ENCODE results near the gene ARL5B.

The ARL5B gene

DNA sequence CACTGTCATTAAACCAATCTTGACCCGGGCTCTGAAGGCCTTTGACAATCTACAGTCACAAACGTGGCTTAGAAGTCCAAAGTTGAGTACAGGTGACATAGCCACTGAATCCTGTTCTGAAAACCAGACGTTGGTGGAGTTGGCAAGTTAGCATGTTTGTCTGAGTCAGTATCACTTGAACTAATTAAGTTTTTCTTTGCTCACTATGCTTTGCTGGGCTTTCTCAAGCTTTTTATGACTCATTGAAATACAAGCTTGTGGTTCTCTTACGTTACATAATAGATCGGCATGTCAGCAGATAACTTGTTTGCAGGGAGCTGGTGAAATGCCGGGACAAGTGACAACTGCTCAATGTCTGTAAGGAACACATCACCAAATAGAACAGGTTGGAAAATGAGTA lies 53.8 kb downstream of the ARL5B start:
- DNase-seq: no peak

DNA sequence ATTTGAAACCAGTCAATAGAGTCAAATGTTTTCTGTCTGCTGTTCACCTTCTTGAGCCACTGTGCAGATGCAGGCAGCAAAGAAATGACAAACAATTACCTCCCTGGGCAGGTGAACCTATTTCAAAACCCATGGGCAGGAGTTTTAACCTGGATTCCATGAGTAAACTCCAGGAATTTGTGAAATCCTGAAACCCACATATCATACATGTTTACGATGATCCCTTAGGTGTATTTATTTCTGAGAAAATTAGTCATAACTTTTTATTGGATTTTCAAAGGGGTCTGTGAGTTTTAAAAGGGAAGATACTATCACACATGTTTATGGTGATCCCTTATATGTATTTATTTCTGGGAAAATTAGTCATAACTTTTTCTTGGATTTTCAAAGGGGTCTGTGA lies 59.8 kb downstream of the ARL5B start:
- no peak for DNase-seq

DNA sequence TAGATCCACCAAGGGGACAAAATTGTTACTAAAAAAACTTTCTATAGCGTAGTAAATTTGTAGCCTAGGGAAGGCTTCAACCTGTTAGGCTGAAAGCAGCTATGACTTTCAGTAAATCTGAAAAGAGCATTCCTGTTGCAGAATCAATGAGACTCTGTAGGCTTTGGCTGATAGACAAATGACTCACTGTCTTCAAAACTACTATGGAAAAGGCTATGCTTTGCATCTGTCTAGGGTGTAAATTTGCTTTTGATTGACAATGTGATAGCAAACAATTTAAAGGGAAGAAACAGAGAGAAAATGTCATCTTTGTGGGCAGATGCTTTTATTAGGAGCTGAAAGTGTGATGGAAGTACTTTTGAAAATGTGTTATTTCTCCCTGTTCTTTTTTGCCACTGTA lies 60.6 kb downstream of the ARL5B start:
- DNase-seq: no peak

DNA sequence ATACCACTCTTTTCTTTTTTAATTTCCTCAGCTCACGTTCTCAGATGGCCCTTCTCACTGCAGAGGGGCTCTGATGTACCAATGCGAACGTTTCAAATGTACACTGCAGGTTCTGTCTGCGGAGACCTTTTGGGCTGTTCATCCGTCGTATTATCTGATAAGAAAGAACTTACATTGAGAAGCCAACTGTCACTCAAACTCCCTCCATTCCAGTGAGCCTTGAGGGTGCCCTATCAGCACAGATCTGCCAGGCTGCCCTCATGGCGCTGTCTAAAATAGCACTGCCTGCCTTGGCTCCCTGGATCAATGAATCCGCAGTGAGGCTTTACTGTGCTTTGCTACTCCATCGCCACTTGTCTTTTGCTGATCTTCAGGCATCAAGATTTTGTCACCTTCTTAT lies 61.8 kb downstream of the ARL5B start:
- DNase-seq: no peak

DNA sequence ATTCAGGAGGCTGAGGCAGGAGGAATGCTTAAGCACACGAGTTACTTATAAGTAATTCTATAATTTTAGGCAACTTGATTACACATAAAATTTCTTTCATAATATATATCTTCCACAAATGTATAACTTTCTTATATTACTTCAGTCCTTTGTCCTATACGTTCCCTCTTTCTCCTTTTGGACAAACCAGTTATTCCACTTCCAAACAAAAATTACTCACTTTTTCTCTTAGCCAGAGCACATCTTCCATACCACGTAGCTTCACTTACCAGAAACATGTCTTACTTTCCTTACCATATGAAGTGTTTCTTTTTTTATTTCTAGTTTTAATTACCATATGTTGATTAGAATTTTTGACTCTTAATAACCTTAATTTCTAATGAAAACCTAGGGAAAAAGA lies 64.6 kb downstream of the ARL5B start:
- DNase-seq: no peak
